LNCAP (cell line): ENCODE data around the gene SH3BP5L.

Source experiments
- TF ChIP-seq, protein P1 (sequence below): fragments of 450-650 bp; IDR thresholded peaks from 2 replicates; pipeline ENCODE4 v1.5.1; 2017; ENCODE audit warnings: mild to moderate bottlenecking

SH3BP5L gene

GRCh38 chr1:248831842-248832241, 6.1 kb upstream of the SH3BP5L start:
- TF ChIP-seq, protein P1, sequence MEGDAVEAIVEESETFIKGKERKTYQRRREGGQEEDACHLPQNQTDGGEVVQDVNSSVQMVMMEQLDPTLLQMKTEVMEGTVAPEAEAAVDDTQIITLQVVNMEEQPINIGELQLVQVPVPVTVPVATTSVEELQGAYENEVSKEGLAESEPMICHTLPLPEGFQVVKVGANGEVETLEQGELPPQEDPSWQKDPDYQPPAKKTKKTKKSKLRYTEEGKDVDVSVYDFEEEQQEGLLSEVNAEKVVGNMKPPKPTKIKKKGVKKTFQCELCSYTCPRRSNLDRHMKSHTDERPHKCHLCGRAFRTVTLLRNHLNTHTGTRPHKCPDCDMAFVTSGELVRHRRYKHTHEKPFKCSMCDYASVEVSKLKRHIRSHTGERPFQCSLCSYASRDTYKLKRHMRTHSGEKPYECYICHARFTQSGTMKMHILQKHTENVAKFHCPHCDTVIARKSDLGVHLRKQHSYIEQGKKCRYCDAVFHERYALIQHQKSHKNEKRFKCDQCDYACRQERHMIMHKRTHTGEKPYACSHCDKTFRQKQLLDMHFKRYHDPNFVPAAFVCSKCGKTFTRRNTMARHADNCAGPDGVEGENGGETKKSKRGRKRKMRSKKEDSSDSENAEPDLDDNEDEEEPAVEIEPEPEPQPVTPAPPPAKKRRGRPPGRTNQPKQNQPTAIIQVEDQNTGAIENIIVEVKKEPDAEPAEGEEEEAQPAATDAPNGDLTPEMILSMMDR: no peak

DNA sequence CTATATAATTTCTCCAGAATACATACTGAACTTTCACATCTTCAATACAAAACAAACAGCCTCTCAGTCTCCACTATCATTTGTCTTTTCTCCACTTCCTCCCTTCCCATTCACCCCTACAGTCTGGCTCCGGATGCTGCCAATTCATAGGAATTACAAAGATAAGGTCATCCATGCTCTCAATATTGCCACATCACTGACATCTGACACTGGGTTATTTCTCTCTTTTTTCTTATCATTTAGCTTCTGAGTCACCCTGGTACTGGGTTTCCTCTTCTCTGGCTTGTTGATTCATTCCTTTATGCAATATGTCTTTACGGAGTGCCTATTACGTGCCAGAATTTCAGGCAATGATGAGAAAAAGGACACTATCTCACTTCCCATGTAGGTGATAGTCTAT, 3.1 kb upstream of the SH3BP5L start:
- TF ChIP-seq, protein P1: no peak

GRCh38 chr1:248825573-248825908, 174 bp downstream of the SH3BP5L start:
- TF ChIP-seq, protein P1: no peak

- TF ChIP-seq, protein P1: no peak
Measured at GRCh38 chr1:248825136-248825535, 579 bp downstream of the SH3BP5L start.

DNA sequence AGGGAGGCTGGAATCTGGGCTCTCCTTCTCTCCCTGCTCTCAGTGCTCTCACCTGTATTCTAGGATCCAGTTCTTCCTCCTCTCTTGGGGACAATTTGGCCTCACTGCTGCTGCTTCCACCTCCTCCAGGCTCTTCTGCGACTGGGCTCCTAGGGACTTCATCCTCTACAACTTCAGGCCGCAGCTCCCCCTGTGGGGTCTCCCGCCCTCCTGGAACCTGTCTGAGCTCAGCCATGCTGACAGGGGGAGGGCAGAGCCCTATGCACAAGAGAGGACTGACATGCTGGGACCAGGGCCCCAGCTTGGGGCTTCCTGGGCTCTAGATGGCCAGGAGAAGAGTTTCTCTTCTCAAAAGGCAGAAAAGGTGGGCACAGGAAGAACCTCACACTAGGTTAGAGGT, 1.0 kb downstream of the SH3BP5L start:
- TF ChIP-seq, protein P1: no peak

DNA sequence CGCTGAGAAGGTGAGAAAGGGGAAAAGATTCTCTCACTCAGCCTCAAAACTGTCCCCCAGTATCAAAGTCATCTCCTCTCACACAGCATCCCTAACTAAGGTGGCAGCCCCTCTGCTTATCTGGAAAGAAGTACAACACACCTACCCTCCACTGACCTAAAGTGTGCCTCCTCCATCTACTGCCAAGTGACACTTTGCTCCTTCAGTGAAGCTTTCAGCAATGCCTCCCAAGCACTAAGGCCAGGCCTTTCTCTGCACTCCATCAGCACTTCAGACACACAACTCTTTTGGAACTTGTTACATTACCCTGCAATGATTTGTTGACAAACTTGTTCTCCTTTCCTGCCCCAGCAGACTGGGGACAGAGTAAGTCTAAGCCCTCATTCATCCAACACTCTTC, 1.4 kb downstream of the SH3BP5L start:
- TF ChIP-seq, protein P1: no peak

GRCh38 chr1:248823517-248824001, 2.2 kb downstream of the SH3BP5L start:
- TF ChIP-seq, protein P1: no peak
